Pancreas (tissue), 10 donors: ENCODE data around the gene LIN7B. TPM values are rescaled to one million over a fixed set of nuclear protein-coding genes. Genes with fewer than 3 reads are reported as not detected.
A peak's percentile ranks its signal among the peaks of the same experiment; 100 is the strongest.
"Not testable (repeated sequence)": the region's sequence is repeated elsewhere in the genome, so short reads cannot be mapped to it uniquely, and the experiment has no call there.

ENCODE experiments used
- ATAC-seq, 4 donors: fragments of 200-7000 bp; cut with Tn5 transposase; one replicate each; pipeline versions ENCODE4 v1.8.0 to v1.9.1; 2020; ENCODE audit warnings: mild to moderate bottlenecking in 4 of 4, moderate library complexity in 4 of 4
- DNase-seq, 6 donors: peaks; one replicate each; pipeline ENCODE4 v3.0.0-alpha.2; 2020
- FAIRE-seq: peaks from 2 replicates; lab custom pipeline; 2012; peaks lifted over from hg19 to GRCh38; lab: Jason Lieb, UNC
- H3K27ac ChIP-seq, 4 donors: fragments of 200-600 bp; sonication (generic); 1 replicate in 3 of 4; 2 replicates in 1 of 4; pipeline versions ENCODE4 v1.5.0 to v1.8.0; 2020
- H3K27me3 ChIP-seq, 4 donors: fragments of 200-600 bp; one replicate each; pipeline ENCODE4 v1.8.0; 2021
- H3K36me3 ChIP-seq, 3 donors: fragments of 200-600 bp; sonication (generic) in 1 of 3; one replicate each; pipeline versions ENCODE4 v1.5.0 to v1.8.0; 2020 to 2021
- H3K4me1 ChIP-seq, 3 donors: fragments of 200-600 bp; one replicate each; pipeline ENCODE4 v1.8.0; 2021
- H3K4me3 ChIP-seq, 4 donors: fragments of 200-600 bp; sonication (generic) in 2 of 4; one replicate each; pipeline versions ENCODE4 v1.5.0 to v1.8.0; 2020 to 2021
- H3K9me3 ChIP-seq, 4 donors: fragments of 200-600 bp; one replicate each; pipeline ENCODE4 v1.8.0; 2021
- WGBS, 2 donors: extraction: QIAGEN DNeasy Blood & Tissue Kit; methylation state at CpG; one replicate each; pipeline ENCODE4 v1.1.7; 2013; 5-methylcytosine and 5-hydroxymethylcytosine counted together
- intact Hi-C, 3 donors: fragments of 100-400 bp; cut with DNase I; formaldehyde crosslinking; loops; one replicate each; pipeline versions ENCODE4 v1.11.1 to v1.14.2; 2022
- polyA plus RNA-seq, 2 donors: library from polyadenylated mRNA; stranded (reverse); fragments of 200-250 nt; gene quantifications; one replicate each; pipeline ENCODE4 v1.2.3, GENCODE V29; 2013
- total RNA-seq, 6 donors: library from RNA; stranded (reverse); fragmentation: NEBNext Ultra II Directional in 4 of 6; extraction: Animal tissue kit (Norgen Biotek cat#: 25700) in 4 of 6; gene quantifications; one replicate each; pipeline versions ENCODE4 v1.2.1 to v1.2.4, GENCODE V29; 2021 to 2023
- TF ChIP-seq, protein P1 (sequence below), 4 donors: fragments of 200-600 bp; sonication (generic) in 3 of 4; IDR thresholded peaks; one replicate each; pipeline versions ENCODE4 v1.5.0 to v1.8.0; 2021; ENCODE audit warnings: antibody characterized with exemption in 4 of 4
- donor health status: healthy with polysubstance abuse.
- donor health status: DM: no; HTN: no; CAD: no; lungs with moderate emphysema.
- donor health status: DM: no; HTN: no; CAD: no.
- donor health status: control.
- donor health status: control.
- donor health status: Bipolar disorder and iron deficiency.
- donor health status: DM: yes; HTN: yes; CAD: no.
- donor health status: DM: no; HTN: no; CAD: no.
- donor health status: DM: no; HTN: no; CAD: no.
- donor health status: DM: yes; HTN: yes; CAD: no.

LIN7B gene
- total and polyA plus RNA-seq, 8 donors: 4.7 to 20.7 (median 5.7) TPM

DNA sequence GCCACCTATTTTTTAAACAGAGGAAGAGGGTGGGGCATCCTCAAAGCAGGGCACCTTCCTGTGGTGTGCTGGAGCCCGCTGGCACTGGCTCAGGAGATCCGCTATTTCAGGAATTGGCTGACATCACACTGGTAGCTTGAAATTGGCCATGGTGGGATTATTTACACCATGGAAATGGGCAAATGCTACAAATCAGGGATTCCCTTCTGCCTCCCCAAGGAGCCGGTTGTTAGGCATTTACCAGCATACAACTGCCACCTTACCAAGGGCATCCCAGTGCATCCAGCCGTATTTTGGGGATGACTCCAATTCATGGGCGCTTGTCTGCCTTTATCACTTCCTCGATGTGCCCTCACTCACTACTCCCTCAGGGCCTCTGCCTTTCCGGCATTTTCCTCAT lies 26.8 kb downstream of the LIN7B start:
- WGBS, 2 donors: 79 to 95% methylated on average over 7 of the region's 7 CpGs
- intact Hi-C loops: no loop called here
- ATAC-seq: no peak
- TF ChIP-seq, protein P1, sequence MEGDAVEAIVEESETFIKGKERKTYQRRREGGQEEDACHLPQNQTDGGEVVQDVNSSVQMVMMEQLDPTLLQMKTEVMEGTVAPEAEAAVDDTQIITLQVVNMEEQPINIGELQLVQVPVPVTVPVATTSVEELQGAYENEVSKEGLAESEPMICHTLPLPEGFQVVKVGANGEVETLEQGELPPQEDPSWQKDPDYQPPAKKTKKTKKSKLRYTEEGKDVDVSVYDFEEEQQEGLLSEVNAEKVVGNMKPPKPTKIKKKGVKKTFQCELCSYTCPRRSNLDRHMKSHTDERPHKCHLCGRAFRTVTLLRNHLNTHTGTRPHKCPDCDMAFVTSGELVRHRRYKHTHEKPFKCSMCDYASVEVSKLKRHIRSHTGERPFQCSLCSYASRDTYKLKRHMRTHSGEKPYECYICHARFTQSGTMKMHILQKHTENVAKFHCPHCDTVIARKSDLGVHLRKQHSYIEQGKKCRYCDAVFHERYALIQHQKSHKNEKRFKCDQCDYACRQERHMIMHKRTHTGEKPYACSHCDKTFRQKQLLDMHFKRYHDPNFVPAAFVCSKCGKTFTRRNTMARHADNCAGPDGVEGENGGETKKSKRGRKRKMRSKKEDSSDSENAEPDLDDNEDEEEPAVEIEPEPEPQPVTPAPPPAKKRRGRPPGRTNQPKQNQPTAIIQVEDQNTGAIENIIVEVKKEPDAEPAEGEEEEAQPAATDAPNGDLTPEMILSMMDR (IDR thresholded peaks at IDR 0.05): no peak
- DNase-seq: no peak
- no peak for FAIRE-seq
- no peaks in the 10 kb centered on the region for H3K36me3 ChIP-seq
- no peak overlapping the region for H3K4me3 ChIP-seq
- H3K9me3 ChIP-seq: no peaks in the 10 kb centered on the region
- H3K27ac ChIP-seq: no peak overlapping the region
- no peaks in the 10 kb centered on the region for H3K4me1 ChIP-seq
- no peaks in the 10 kb centered on the region for H3K27me3 ChIP-seq

DNA sequence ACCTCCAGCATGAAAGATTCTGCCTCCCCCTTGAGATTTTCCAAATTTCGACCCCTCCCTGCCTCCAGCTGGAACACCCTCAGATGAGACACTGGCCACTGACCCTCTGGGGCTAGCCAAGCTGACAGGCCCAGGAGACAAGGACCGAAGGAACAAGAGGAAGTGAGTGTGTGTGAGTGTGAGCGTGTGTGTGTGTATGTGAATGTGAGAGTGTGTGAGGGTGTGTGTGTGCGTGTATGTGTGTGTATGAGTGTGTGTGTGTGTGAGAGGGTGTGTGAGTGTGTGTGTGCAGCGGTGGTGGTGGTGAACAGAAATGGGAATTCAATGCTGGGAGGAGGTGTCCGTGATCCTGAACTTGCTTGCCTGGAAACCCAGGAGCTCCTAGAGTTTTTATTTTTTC lies 27.2 kb downstream of the LIN7B start:
- no peaks in the 10 kb centered on the region for H3K9me3 ChIP-seq
- DNase-seq (no peak), ATAC-seq (no peak), FAIRE-seq (no peak)
- WGBS, 2 donors: 72 to 87% methylated on average over 6 of the region's 6 CpGs
- no peak overlapping the region for H3K4me3 ChIP-seq
- H3K36me3 ChIP-seq: no peaks in the 10 kb centered on the region
- H3K4me1 ChIP-seq: no peaks in the 10 kb centered on the region
- H3K27ac ChIP-seq: no peak overlapping the region
- intact Hi-C loops: no loop called here
- H3K27me3 ChIP-seq: no peaks in the 10 kb centered on the region
- TF ChIP-seq, protein P1 (IDR thresholded peaks at IDR 0.05): no peak

DNA sequence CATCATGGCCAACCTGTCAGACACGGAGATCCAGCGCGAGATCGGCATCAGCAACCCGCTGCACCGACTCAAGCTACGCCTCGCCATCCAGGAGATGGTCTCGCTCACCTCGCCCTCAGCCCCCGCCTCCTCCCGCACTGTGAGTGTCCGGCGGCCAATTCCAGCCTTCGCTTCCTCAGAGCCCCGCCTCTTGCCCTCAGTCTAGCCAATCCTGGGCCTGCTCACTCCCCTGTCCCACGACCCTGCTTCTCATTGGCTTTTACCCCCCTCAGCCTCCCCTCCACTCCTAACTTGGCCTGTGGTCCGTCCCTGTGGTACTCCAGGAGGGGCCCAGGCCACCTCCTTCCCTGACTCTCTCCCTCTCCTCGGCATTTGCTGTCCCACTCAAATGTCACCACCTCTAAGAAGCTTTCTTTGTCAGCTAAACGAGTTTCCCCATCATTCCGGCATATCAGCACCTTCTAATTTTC lies 28.7 kb downstream of the LIN7B start:
- TF ChIP-seq, protein P1 (IDR thresholded peaks at IDR 0.05): no peak
- no peaks in the 10 kb centered on the region for H3K4me1 ChIP-seq
- intact Hi-C loops: no loop called here
- no peaks in the 10 kb centered on the region for H3K36me3 ChIP-seq
- no peaks in the 10 kb centered on the region for H3K27me3 ChIP-seq
- peak overlapping the region in 2 of 4 donors; percentile 28 to 45 for H3K4me3 ChIP-seq
- FAIRE-seq (no peak), ATAC-seq (peak; percentile 96 to 99 (median 98)), DNase-seq (peak; percentile 86 to 96 (median 89))
- H3K27ac ChIP-seq: no peak overlapping the region
- WGBS, 2 donors: 2 to 4% methylated on average over 21 of the region's 21 CpGs
- H3K9me3 ChIP-seq: no peaks in the 10 kb centered on the region

DNA sequence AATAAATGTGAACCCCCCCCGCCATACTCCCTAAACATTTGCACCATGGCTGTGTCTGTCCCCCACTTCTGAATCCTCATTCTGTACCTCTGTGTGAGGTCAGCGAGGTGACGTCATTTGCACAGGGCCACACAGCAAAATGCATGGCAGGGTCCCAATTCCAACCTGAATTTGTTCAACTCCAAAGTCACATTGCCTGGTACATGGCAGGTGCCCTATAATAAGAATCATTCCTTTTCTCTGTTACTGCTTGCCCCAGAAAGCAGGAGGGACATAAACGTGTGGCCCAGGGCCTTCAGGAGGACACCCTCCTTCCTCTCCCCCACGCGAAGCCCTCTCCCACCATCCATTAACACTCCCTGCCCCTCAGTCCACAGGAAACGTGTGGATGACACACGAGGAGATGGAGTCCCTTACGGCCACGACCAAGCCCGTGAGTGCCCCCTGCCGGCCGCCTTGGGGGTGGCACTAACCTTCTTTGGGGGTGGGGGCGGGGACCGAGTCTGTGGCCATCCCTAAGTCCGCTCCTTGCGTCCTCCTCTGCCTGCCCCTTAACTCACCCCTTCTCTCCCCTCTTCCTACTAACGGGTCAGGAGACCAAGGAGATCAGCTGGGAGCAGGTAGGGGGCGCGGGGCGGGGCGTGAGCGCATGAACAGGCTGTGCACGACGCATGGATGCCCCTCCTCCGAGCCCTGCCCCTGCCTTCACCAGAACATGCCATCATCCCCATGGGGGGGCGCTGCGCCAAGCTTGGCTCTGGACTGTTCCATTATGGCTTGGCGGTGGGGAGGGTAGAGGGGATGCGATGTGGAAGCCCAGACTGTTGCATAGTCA lies 31.6 kb downstream of the LIN7B start:
- Histone ChIP-seq H3K27me3 (no peaks in the 10 kb centered on the region), H3K27ac (no peak overlapping the region), H3K36me3 (no peaks in the 10 kb centered on the region), H3K4me1 (peaks cover 0 to 7% (median under 1%) of the 10 kb centered on the region in 3 donors), H3K4me3 (no peak overlapping the region), H3K9me3 (no peaks in the 10 kb centered on the region)
- DNase-seq: peak; percentile 52 to 96 (median 83)
- ATAC-seq: peak in 3 of 4 donors; percentile 13 to 18 (median 13)
- 8 to 9% methylated on average over 30 of the region's 30 CpGs for WGBS, 2 donors
- TF ChIP-seq, protein P1 (IDR thresholded peaks at IDR 0.05): peak; percentile 66 to 83 (median 80)
- intact Hi-C loops: no loop called here
- FAIRE-seq: no peak

DNA sequence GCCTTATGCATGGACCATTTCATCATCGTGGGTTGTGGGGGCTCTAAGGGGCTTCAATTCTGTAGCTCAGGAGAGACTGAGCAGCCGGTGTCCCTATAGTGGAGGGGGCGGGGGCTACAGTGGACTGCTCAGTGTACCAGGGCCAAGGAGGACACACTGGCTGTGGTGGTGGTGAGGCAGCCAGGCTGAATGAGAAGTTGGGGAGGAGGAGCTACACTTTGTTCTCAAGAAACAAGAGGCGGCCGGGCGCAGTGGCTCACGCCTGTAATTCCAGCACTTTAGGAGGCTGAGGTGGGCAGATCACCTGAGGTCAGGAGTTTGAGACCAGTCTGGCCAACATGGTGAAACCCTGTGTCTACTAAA lies 32.2 kb downstream of the LIN7B start:
- H3K4me1 ChIP-seq, H3K27me3 ChIP-seq, intact Hi-C loops, ATAC-seq, H3K27ac ChIP-seq, DNase-seq, FAIRE-seq, H3K36me3 ChIP-seq, H3K4me3 ChIP-seq, H3K9me3 ChIP-seq: not testable (repeated sequence)
- 37 to 44% methylated on average over 7 of the region's 7 CpGs for WGBS, 2 donors
